CD4-positive, alpha-beta T cell treated with Interleukin-17A for 4 hours (primary cell): Measurements from ENCODE around the gene CDC25A.
A peak's percentile ranks its signal among the peaks of the same experiment; 100 is the strongest.
"Not testable (repeated sequence)": the region's sequence is repeated elsewhere in the genome, so short reads cannot be mapped to it uniquely, and the experiment has no call there.

Experiments
- DNase-seq: peaks from one replicate; pipeline ENCODE4 v3.0.0-alpha.2; 2020; ENCODE audit warnings: mixed read lengths

The CDC25A gene

GRCh38 chr3:48188266-48189201 is at the start of gene CDC25A:
TSS of gene CDC25A (minus strand) at chr3:48188417. CDS start at chr3:48187947, 470 bp downstream.
- DNase-seq: peak; percentile 94

GRCh38 chr3:48236531-48236930 is 48.3 kb upstream of the CDC25A start:
- no peak for DNase-seq

GRCh38 chr3:48233542-48233941 is 45.3 kb upstream of the CDC25A start:
- DNase-seq: no peak

GRCh38 chr3:48232734-48233133 is 44.5 kb upstream of the CDC25A start:
- DNase-seq: peak; percentile 67

- no peak for DNase-seq
These were observed 44.0 kb upstream of the CDC25A start for GRCh38 chr3:48232232-48232631.

- no peak for DNase-seq
These were observed 38.7 kb upstream of the CDC25A start for GRCh38 chr3:48226939-48227338.

- DNase-seq: no peak
These were observed 37.4 kb upstream of the CDC25A start for GRCh38 chr3:48225587-48225986.

- DNase-seq: no peak
These were observed 34.6 kb upstream of the CDC25A start, which contains the start of gene CAMP for GRCh38 chr3:48222616-48223513. TSS of gene CAMP (plus strand) at chr3:48223495. CDS start at chr3:48223512, 17 bp downstream.

- DNase-seq: no peak
These were observed 32.5 kb upstream of the CDC25A start for GRCh38 chr3:48220746-48221145.

GRCh38 chr3:48219543-48219942 is 31.3 kb upstream of the CDC25A start:
- DNase-seq: no peak

- DNase-seq: no peak
These were observed 30.3 kb upstream of the CDC25A start for GRCh38 chr3:48218537-48218936.

GRCh38 chr3:48217449-48217848 is 29.2 kb upstream of the CDC25A start:
- no peak for DNase-seq

GRCh38 chr3:48215876-48216275 is 27.7 kb upstream of the CDC25A start:
- no peak for DNase-seq

GRCh38 chr3:48215466-48215865 is 27.2 kb upstream of the CDC25A start:
- DNase-seq: no peak

GRCh38 chr3:48215019-48215418 is 26.8 kb upstream of the CDC25A start:
- no peak for DNase-seq

GRCh38 chr3:48214225-48214624 is 26.0 kb upstream of the CDC25A start:
- DNase-seq: no peak

GRCh38 chr3:48211776-48212175 is 23.6 kb upstream of the CDC25A start:
- not testable (repeated sequence) for DNase-seq

GRCh38 chr3:48210534-48210933 is 22.3 kb upstream of the CDC25A start:
- not testable (repeated sequence) for DNase-seq

- no peak for DNase-seq
These were observed 21.2 kb upstream of the CDC25A start for GRCh38 chr3:48209445-48209844.

GRCh38 chr3:48208076-48208475 is 19.9 kb upstream of the CDC25A start:
- no peak for DNase-seq

GRCh38 chr3:48202632-48203031 is 14.4 kb upstream of the CDC25A start:
- DNase-seq: no peak

- DNase-seq: no peak
These were observed 10.9 kb upstream of the CDC25A start for GRCh38 chr3:48199117-48199516.

GRCh38 chr3:48196611-48197010 is 8.4 kb upstream of the CDC25A start:
- DNase-seq: no peak
